ENCODE measurements around the gene RARA. TPM values are rescaled to one million over a fixed set of nuclear protein-coding genes. Genes with fewer than 3 reads are reported as not detected.
A peak's percentile ranks its signal among the peaks of the same experiment; 100 is the strongest.

The RARA gene
- total RNA-seq (7.8 and 10.5 TPM in 2 replicates), polyA plus RNA-seq (7.0 and 7.6 TPM in 2 replicates), polyA minus RNA-seq (ENCODE audit: low replicate concordance) (39.2 and 44.6 TPM in 2 replicates)
- polyA plus RNA-seq (2012), result 27.6 and 29.8 TPM in 2 replicates

- peak; percentile 48 to 49 for DNase-seq (ENCODE audit: low read depth in 2 of 2)
These were observed at the start of gene RARA for GRCh38 chr17:40309031-40309948. Gene RARA (plus strand): TSS chr17:40309180. CDS start chr17:40331219, 22,039 bp downstream.

GRCh38 chr17:40259505-40259904 lies 49.5 kb upstream of the RARA start:
- H3K27ac ChIP-seq (ENCODE audit: insufficient read depth, low read length), result no peak overlapping the region
- no peaks in the 10 kb centered on the region for H3K9me3 ChIP-seq (ENCODE audit: control insufficient read depth, insufficient read depth, low read depth, low read length)
- H4K20me1 ChIP-seq (ENCODE audit: control insufficient read depth, extremely low read depth, insufficient read depth, low read length), result no peaks in the 10 kb centered on the region
- H3K4me1 ChIP-seq (ENCODE audit: control insufficient read depth, extremely low read depth, insufficient read depth, low read length), result no peaks in the 10 kb centered on the region
- no peak overlapping the region for H3K4me2 ChIP-seq (ENCODE audit: extremely low read depth, insufficient read depth, low read length)
- no peaks in the 10 kb centered on the region for H3K27me3 ChIP-seq (ENCODE audit: control insufficient read depth, insufficient read depth, low read length)
- DNase-seq (ENCODE audit: low read depth in 2 of 2), result no peak
- peaks cover 3% of the 10 kb centered on the region for H3K79me2 ChIP-seq (ENCODE audit: control insufficient read depth, insufficient read depth, low read length)
- H3K9ac ChIP-seq (ENCODE audit: insufficient read depth, low read length), result no peak overlapping the region
- no peak overlapping the region for H2AFZ ChIP-seq (ENCODE audit: low read length)
- TF ChIP-seq EZH2 (IDR thresholded peaks at IDR 0.05; ENCODE audit: low read length, missing control alignments), result no peak
- TF ChIP-seq CTCF (conservative IDR thresholded peaks at IDR 0.05 in 1 of 2, IDR thresholded peaks at IDR 0.05 in 1 of 2; ENCODE audit: low read depth in 1 of 2, low read length in 2 of 2), result no peak
- no peak overlapping the region for H3K4me3 ChIP-seq (replicated peaks in 1 of 4; ENCODE audit: control extremely low read depth in 1 of 4, insufficient read depth in 1 of 4, low read depth in 3 of 4, low read length in 4 of 4)
- H3K36me3 ChIP-seq (ENCODE audit: control insufficient read depth, insufficient read depth, low read length), result peaks cover 9% of the 10 kb centered on the region

More at GRCh38 chr17:40309031-40309948, at the start of gene RARA:
- H3K79me2 ChIP-seq (ENCODE audit: control insufficient read depth, insufficient read depth, low read length), result no peaks in the 10 kb centered on the region
- H3K4me1 ChIP-seq (ENCODE audit: control insufficient read depth, extremely low read depth, insufficient read depth, low read length), result peaks cover 62% of the 10 kb centered on the region
- H3K36me3 ChIP-seq (ENCODE audit: control insufficient read depth, insufficient read depth, low read length), result no peaks in the 10 kb centered on the region
- TF ChIP-seq CTCF (conservative IDR thresholded peaks at IDR 0.05 in 1 of 2, IDR thresholded peaks at IDR 0.05 in 1 of 2; ENCODE audit: low read depth in 1 of 2, low read length in 2 of 2) (no peak), EZH2 (IDR thresholded peaks at IDR 0.05; ENCODE audit: low read length, missing control alignments) (no peak)
- H3K9ac ChIP-seq (ENCODE audit: insufficient read depth, low read length), result no peak within 1 kb of the TSS
- peak within 1 kb of the TSS in 2 of 4 experiments; percentile 44 to 48 for H3K4me3 ChIP-seq (replicated peaks in 1 of 4; ENCODE audit: control extremely low read depth in 1 of 4, insufficient read depth in 1 of 4, low read depth in 3 of 4, low read length in 4 of 4)
- H3K4me2 ChIP-seq (ENCODE audit: extremely low read depth, insufficient read depth, low read length), result peak within 1 kb of the TSS; percentile 54
- no peaks in the 10 kb centered on the region for H3K27me3 ChIP-seq (ENCODE audit: control insufficient read depth, insufficient read depth, low read length)
- no peak within 1 kb of the TSS for H2AFZ ChIP-seq (ENCODE audit: low read length)
- H4K20me1 ChIP-seq (ENCODE audit: control insufficient read depth, extremely low read depth, insufficient read depth, low read length), result no peaks in the 10 kb centered on the region
- peak within 1 kb of the TSS; percentile 64 for H3K27ac ChIP-seq (ENCODE audit: insufficient read depth, low read length)
- H3K9me3 ChIP-seq (ENCODE audit: control insufficient read depth, insufficient read depth, low read depth, low read length), result no peaks in the 10 kb centered on the region

- no peaks in the 10 kb centered on the region for H3K27me3 ChIP-seq (ENCODE audit: control insufficient read depth, insufficient read depth, low read length)
- no peak overlapping the region for H3K4me2 ChIP-seq (ENCODE audit: extremely low read depth, insufficient read depth, low read length)
- H3K9ac ChIP-seq (ENCODE audit: insufficient read depth, low read length), result no peak overlapping the region
- H3K36me3 ChIP-seq (ENCODE audit: control insufficient read depth, insufficient read depth, low read length), result peaks cover 12% of the 10 kb centered on the region
- TF ChIP-seq CTCF (conservative IDR thresholded peaks at IDR 0.05 in 1 of 2, IDR thresholded peaks at IDR 0.05 in 1 of 2; ENCODE audit: low read depth in 1 of 2, low read length in 2 of 2) (no peak), EZH2 (IDR thresholded peaks at IDR 0.05; ENCODE audit: low read length, missing control alignments) (no peak)
- H3K9me3 ChIP-seq (ENCODE audit: control insufficient read depth, insufficient read depth, low read depth, low read length), result no peaks in the 10 kb centered on the region
- H3K4me3 ChIP-seq (replicated peaks in 1 of 4; ENCODE audit: control extremely low read depth in 1 of 4, insufficient read depth in 1 of 4, low read depth in 3 of 4, low read length in 4 of 4), result no peak overlapping the region
- no peaks in the 10 kb centered on the region for H3K4me1 ChIP-seq (ENCODE audit: control insufficient read depth, extremely low read depth, insufficient read depth, low read length)
- H3K27ac ChIP-seq (ENCODE audit: insufficient read depth, low read length), result no peak overlapping the region
- H4K20me1 ChIP-seq (ENCODE audit: control insufficient read depth, extremely low read depth, insufficient read depth, low read length), result no peaks in the 10 kb centered on the region
- H3K79me2 ChIP-seq (ENCODE audit: control insufficient read depth, insufficient read depth, low read length), result no peaks in the 10 kb centered on the region
- DNase-seq (ENCODE audit: low read depth in 2 of 2), result peak in 1 of 2 donors; percentile 23
- H2AFZ ChIP-seq (ENCODE audit: low read length), result no peak overlapping the region
These were observed 48.5 kb upstream of the RARA start for GRCh38 chr17:40260528-40260927.

Measured in fibroblast of lung (primary cell).